Iris pigment epithelial cell (primary cell): ENCODE data around the gene TFEC.
"Not testable (repeated sequence)": the region's sequence is repeated elsewhere in the genome, so short reads cannot be mapped to it uniquely, and the experiment has no call there.

Experiments used
- DNase-seq: peaks from one replicate; pipeline ENCODE4 v3.0.0-alpha.2; 2011; ENCODE audit warnings: low read depth

TFEC gene

DNA sequence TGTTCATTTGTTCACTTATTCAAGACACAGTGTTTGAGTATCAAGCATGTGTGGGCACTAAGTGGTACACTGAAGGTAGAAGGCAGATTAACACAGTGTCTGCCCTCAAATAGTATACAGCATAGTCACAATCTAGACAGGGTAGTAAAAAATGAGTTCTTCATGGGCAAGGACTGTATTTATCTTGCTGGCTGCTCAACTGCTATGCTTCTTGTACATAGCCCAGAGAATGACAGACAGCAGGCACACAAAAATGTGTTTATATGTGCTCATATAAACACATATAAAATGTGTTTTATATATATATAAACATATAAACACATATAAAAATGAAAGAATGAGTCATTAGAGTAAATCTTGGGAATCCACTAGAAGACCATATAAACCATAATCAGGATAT lies 43.1 kb downstream of the TFEC start:
- no peak for DNase-seq

- DNase-seq: peak; percentile 10
Measured at GRCh38 chr7:115984105-115984504, 46.5 kb downstream of the TFEC start.

- DNase-seq: no peak
Measured at GRCh38 chr7:115980159-115980558, 50.4 kb downstream of the TFEC start.

DNA sequence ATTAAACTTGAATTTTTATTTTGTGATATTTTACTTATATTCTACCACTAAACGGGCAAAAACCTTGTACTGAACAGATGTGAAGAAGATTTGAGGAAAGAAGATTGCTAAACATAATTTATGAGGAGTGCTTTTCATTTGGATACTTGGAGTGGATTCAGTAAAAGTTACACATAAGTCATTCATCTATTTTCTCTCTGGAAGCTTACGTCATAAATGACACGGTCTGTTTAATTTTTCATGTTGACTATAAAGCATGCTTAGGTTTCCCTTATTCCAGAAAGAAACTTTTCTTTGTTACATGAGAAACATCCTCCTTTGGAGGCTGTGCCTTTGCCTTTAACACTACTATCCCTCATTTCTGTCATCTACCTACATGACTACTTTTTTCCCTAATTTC lies 53.9 kb downstream of the TFEC start:
- no peak for DNase-seq

DNA sequence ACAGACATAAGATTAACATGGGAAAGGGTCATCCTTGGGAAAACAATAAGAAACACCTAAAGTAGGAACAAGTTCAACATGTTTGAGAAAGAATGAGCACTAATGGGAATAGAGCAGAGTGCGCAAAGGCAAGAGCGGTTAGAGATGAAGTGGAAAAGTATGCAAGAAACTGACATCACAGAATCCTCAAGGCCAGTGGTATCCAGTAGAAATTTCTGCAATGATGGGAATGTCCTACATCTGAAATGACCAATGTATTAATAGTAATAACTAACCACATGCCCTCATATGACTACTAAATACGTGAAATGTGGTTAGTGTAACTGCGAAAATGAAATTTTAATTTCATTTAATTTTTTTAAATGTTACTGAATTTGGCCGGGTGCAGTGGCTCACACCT lies 54.8 kb downstream of the TFEC start:
- no peak for DNase-seq

DNA sequence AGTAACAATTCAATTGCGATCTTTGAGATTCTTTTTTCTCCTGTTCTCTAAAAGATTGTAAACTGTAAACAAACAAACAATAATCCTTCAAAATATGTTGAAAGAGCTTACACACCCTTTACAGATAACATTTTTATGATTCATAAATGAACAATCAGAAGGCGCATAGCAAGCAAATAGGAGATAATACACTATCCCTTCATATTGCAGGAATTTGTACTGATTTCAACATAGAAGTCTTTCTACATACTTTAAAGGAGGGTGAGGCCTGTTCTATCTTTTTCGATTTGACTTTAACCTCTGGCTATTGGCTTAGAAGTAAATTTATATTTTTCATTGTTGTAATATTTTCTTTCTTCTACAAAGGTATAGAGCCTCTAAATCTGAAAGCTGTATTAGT lies 57.2 kb downstream of the TFEC start:
- DNase-seq: no peak

- no peak for DNase-seq
Measured at GRCh38 chr7:115971506-115971905, 59.1 kb downstream of the TFEC start.

DNA sequence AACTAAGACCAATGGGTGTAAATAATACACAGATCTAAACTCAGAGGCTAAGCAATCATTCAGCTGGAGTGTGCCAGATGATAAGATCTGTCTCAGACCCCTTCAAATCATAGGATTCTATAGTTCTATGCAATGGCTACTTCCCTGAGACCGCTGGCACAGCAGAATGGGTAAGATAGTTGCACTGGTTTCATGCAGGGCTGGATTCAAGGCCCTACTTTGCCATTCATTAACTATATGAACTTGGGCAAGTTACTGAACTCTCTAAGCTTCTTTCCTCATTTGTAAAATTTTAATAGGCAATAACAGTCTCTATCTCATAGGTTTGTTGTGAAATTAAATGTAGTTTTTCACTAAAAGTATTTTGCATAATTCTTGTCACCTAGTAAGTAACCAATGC lies 62.0 kb downstream of the TFEC start:
- DNase-seq: no peak

DNA sequence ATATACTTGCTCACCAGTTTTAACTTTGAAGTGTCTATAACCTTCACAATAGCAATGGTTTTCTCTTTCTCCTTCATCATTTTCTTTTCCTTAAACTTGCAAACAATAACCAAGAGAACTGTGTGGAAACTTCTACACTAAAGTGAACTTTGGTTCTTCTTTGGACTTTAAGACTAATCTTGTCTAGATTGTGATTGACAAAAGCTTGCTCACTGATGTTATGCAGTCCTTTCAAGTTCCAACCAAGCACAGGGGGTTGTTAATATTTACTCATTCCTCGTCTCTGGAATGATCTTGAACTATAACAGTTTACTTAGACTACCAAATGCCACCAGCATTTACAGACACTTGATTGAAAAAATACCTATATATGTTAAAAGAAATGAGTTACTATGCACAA lies 62.4 kb downstream of the TFEC start:
- no peak for DNase-seq

DNA sequence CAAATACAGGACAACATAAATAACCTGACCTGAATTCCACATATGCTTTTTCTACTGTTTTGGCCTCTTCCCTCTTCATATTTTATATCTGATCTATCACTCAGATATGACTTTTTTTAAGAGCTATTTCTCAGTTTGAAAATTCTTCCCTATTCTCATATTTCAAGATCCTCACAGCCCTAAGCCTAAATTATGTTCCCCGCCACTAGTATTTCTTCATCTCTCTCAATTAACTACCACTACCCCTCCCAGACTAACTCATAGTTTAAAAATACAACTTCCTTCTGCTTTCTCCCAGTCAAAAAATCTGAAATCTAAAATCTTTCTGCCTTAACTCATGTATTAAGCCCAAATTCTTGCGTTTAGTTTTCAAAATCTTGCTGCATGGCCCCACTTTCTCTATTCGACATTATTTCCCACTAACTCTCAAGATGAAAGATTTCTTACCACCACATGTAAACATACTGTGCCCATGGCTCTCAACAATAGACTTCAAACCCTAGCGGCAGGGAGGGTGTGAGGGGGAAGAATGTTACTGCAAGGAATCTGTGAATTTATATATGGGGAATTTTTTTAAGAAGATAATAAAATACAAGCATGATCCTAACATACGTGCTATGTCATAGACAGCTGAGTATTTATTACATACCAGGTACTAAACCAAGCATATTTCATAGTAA lies 64.6 kb downstream of the TFEC start:
- no peak for DNase-seq

GRCh38 chr7:115965236-115965635 lies 65.3 kb downstream of the TFEC start:
- DNase-seq: peak; percentile 1

- no peak for DNase-seq
Measured at GRCh38 chr7:115964799-115965198, 65.8 kb downstream of the TFEC start.

GRCh38 chr7:115962340-115962739 lies 68.2 kb downstream of the TFEC start:
- DNase-seq: no peak

DNA sequence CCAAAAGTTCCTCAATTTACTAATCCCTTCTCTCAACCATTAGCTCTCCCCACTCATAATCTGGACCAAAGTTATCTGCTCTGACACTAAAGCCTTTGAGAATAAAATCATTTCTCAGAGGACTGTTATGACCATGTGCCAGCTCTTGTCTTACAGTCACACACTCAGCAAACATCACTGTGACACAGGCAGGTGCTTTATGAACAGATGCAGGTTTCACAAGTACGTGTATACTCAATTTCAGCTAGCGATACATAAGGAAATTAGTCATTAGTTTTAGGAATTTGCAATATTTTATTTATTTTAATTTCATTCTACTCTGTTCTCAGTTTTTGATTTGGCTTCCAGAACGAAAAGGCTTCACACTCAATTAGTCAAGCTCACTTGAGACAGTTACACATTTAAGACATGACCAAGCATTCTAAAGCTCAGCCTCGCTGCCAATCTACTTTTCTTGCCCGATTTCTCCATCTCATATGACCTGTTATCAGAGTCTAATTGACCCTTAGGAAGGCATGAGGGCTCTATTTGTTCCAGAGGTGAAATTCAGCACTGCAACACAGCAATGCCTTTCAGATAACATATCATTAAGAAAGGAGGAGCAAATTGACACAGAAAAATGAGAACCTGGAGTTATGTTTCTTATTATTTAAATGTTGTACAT lies 76.8 kb downstream of the TFEC start:
- DNase-seq: no peak

DNA sequence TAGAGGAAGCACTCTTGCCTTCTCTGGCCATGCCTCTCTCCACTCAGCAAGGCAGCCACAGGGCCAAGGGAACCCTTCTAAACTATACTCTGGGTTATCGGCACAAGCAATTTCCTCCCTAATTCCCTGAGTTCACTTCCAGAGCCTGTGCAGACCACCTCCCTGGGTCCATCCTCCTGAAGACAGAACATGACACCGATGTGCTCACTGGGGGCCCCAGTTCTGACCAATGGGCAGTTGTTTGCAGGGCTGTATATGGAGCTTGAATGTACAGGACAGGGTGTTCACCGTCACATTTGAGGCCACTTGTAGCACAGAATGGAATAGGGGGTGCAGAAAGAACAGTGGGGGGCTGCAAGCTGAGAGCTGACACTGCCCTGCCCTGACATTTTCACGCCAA lies 77.7 kb downstream of the TFEC start:
- no peak for DNase-seq

GRCh38 chr7:115951547-115951946 lies 79.0 kb downstream of the TFEC start:
- DNase-seq: no peak

- peak; percentile 36 for DNase-seq
Measured at GRCh38 chr7:115941703-115942268, 88.8 kb downstream of the TFEC start.

DNA sequence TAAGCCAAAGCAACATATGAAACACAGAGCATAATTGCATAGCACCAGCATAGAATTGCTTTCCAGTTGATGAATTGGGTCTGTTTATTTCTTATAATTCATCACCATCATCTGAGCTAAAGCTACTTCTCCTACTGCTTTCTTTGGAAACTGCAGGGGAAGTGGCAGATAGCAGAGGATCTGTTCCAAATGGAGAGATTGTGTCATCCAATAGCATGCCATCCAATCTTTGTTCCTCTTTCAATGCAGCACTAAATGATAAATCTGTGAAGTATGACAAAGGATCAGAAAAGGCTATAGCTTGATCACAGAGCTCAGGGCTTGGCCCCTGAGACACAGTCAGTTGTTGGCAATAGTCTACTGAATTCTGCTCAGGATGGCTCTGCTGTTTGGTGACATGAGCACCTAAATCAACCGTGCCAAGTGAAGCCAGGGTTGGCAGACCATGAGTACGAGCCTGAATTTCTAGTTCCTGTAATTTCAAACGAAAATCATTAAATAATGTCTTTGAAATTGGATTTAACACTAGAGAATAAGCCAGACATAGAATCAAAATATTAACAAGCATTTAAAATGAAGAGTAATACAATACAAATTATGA lies 90.0 kb downstream of the TFEC start:
- no peak for DNase-seq

GRCh38 chr7:115937960-115938359 lies 92.6 kb downstream of the TFEC start:
- peak; percentile 3 for DNase-seq

DNA sequence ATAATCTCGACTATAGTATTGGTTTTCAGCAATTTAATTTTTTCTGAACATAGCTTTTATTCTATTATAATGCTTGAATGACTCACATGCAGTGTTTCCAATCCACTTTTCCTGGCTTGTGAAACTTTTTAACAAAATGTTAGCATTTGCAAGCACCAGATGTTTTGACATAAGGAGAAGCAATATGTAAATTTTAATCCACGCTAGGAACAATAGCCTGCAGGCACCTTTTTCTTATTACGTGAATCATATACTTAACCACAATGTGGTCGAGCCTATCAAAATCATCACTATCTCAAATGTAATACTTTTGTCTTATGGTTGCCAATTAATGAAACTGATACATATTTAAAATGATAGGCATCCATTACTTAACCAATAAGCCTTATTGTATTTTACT lies 97.1 kb downstream of the TFEC start:
- no peak for DNase-seq

GRCh38 chr7:115932880-115933279 lies 97.7 kb downstream of the TFEC start:
- DNase-seq: no peak

- DNase-seq: not testable (repeated sequence)
Measured at GRCh38 chr7:115930184-115930583, 100.4 kb downstream of the TFEC start.

- DNase-seq: not testable (repeated sequence)
Measured at GRCh38 chr7:115929736-115930135, 100.8 kb downstream of the TFEC start.
